Lower leg skin (tissue), 3 donors: ENCODE results near the gene EEF1AKMT2.

Experiments used
- POLR2A ChIP-seq, 2 donors: fragments of 450-650 bp; IDR thresholded peaks; one replicate each; pipeline ENCODE4 v1.6.1; 2016 to 2017; ENCODE audit warnings: antibody characterized with exemption in 2 of 2, mild to moderate bottlenecking in 1 of 2, moderate library complexity in 1 of 2
- TF ChIP-seq, protein P1 (sequence below), 3 donors: fragments of 450-650 bp; IDR thresholded peaks; one replicate each; pipeline ENCODE4 v1.5.1; 2016; ENCODE audit warnings: antibody characterized with exemption in 3 of 3, mild to moderate bottlenecking in 3 of 3, moderate library complexity in 2 of 3

DNA sequence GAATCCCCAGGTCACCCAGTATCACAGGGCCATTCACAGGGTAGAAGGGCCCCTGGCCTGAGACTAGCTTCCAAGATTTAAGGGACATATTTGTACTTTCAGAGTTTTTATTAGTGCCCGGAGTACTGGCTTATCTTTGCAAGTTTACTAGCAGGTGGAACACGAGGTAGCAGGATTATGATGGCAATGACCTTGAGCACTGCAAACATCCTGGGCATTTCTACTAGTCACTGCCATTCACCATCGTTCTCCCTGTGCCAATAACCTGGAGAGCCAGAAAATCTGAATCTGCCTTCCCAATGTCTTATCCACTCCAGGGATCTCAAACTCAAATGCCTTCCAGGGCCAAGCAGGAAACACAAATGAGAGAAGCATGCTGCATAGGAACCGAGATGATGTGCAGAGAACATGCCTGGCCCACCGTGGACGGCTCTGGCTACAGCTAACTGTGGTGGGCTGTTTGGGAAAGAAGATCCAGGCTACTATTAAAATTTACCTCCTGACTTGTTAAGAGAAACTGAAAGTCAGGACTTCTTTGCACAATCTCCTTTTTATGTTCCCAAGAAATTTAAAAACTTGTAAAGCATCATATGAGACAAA lies 64.2 kb downstream of the EEF1AKMT2 start:
- TF ChIP-seq, protein P1, sequence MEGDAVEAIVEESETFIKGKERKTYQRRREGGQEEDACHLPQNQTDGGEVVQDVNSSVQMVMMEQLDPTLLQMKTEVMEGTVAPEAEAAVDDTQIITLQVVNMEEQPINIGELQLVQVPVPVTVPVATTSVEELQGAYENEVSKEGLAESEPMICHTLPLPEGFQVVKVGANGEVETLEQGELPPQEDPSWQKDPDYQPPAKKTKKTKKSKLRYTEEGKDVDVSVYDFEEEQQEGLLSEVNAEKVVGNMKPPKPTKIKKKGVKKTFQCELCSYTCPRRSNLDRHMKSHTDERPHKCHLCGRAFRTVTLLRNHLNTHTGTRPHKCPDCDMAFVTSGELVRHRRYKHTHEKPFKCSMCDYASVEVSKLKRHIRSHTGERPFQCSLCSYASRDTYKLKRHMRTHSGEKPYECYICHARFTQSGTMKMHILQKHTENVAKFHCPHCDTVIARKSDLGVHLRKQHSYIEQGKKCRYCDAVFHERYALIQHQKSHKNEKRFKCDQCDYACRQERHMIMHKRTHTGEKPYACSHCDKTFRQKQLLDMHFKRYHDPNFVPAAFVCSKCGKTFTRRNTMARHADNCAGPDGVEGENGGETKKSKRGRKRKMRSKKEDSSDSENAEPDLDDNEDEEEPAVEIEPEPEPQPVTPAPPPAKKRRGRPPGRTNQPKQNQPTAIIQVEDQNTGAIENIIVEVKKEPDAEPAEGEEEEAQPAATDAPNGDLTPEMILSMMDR (IDR thresholded peaks at IDR 0.05), result no peak
- TF ChIP-seq POLR2A (IDR thresholded peaks at IDR 0.05), result no peak
